Subcutaneous adipose tissue (tissue), 4 donors: Measurements from ENCODE around the gene EDARADD. TPM values are rescaled to one million over a fixed set of nuclear protein-coding genes. Genes with fewer than 3 reads are reported as not detected.

Experiments used
- total RNA-seq, 4 donors: library from RNA; depleted of rRNA; stranded (reverse); fragments of >200 nt; gene quantifications; one replicate each; pipeline ENCODE4 v1.1.0, GENCODE V29; 2016
- TF ChIP-seq, protein P1 (sequence below): fragments of 450-650 bp; IDR thresholded peaks from one replicate; pipeline ENCODE4 v1.5.1; 2016; ENCODE audit warnings: low read depth, mild to moderate bottlenecking, control low read depth, antibody characterized with exemption, moderate library complexity

EDARADD gene
- total RNA-seq, 4 donors from 2014 or later = 0.66 to 3.1 TPM; not detected in 2

- TF ChIP-seq, protein P1, sequence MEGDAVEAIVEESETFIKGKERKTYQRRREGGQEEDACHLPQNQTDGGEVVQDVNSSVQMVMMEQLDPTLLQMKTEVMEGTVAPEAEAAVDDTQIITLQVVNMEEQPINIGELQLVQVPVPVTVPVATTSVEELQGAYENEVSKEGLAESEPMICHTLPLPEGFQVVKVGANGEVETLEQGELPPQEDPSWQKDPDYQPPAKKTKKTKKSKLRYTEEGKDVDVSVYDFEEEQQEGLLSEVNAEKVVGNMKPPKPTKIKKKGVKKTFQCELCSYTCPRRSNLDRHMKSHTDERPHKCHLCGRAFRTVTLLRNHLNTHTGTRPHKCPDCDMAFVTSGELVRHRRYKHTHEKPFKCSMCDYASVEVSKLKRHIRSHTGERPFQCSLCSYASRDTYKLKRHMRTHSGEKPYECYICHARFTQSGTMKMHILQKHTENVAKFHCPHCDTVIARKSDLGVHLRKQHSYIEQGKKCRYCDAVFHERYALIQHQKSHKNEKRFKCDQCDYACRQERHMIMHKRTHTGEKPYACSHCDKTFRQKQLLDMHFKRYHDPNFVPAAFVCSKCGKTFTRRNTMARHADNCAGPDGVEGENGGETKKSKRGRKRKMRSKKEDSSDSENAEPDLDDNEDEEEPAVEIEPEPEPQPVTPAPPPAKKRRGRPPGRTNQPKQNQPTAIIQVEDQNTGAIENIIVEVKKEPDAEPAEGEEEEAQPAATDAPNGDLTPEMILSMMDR = no peak
Measured at GRCh38 chr1:236465231-236465958, 71.3 kb downstream of the EDARADD start.

GRCh38 chr1:236465959-236466303, 71.8 kb downstream of the EDARADD start:
- TF ChIP-seq, protein P1 = no peak

DNA sequence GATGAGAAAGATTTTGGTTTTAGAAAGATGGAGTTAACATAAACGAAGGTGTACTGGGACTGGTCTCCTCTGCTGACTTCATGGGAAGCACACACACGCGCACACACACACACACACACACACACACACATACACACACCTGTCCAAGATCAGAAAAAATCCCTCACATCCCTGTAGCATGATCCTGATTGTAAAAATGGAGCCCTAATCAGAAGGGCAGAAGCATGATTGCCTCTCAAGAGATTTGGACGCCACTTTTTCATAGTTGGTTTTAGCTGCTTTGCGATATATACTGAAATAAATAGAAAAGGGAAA, 73.2 kb downstream of the EDARADD start:
- TF ChIP-seq, protein P1 = no peak

- TF ChIP-seq, protein P1 = no peak
Measured at GRCh38 chr1:236468625-236469024, 74.5 kb downstream of the EDARADD start.

DNA sequence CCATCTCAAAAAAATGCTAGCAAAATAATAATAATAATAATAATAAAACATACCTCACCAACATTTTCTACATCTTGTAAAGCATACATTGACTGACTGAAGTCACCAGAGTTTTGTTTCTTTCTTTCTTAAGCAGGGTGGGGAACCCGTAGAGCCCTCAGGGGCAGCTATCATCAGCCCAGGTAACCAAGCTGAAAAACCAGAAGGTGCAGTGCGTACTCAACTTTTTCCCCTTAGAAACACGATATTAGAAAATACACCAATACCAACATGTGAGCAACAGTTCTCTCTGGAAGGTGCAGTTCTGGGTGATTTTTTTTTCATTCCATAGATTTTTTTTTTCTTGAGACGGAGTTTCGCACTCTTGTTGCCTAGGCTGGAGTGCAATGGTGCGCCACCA, 75.4 kb downstream of the EDARADD start:
- TF ChIP-seq, protein P1 = no peak

GRCh38 chr1:236471096-236471495, 77.0 kb downstream of the EDARADD start:
- TF ChIP-seq, protein P1 = no peak

- TF ChIP-seq, protein P1 = no peak
Measured at GRCh38 chr1:236471653-236472052, 77.6 kb downstream of the EDARADD start.
